GM10847 (cell line): ENCODE data around the gene FBXL7.

Experiments used
- POLR2A ChIP-seq: IDR thresholded peaks from 2 replicates; pipeline ENCODE4 v1.6.1; 2011; ENCODE audit not compliant: insufficient read length; ENCODE audit errors: extremely low read depth

FBXL7 gene

GRCh38 chr5:15643731-15644130 is 143.8 kb downstream of the FBXL7 start:
- no peak for TF ChIP-seq POLR2A

- no peak for TF ChIP-seq POLR2A
These were observed 145.6 kb downstream of the FBXL7 start for GRCh38 chr5:15645381-15646160.

GRCh38 chr5:15646371-15646770 is 146.4 kb downstream of the FBXL7 start:
- TF ChIP-seq POLR2A: no peak

DNA sequence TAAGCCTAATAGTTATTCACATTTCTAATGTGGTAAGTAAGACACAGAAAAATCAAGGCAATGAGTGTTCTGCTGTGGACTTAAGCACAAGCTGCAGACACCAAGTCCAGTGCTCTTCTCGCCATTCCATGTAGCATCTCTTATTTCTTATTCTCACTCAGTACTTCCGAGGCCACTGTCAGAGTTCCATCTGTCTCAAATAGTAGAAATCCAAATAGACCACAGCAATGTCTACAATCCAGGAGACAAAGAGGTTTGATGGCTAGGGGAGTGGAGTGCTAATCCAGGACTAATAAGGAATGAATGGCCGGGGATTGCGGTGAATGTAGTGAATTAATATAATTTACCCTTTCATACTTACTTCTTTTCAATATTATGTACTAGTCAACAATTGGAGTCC is 147.3 kb downstream of the FBXL7 start:
- no peak for TF ChIP-seq POLR2A

DNA sequence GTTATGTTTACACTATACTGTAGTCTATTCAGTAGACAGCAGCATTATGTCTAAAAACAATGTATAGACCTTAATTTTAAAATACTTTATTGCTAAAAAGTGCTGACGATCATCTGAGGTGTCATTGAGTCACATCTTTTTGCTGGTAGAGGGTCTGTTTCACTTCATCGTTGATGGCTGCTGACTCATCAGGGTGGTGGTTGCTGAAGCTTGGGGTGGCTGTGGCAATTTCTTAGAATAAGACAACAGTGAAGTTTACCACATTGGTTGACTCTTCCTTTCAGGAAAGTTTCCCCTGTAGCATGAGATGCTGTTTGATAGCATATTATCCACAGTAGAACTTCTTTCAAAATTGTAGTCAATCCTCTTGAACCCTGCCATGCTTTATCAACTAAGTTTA is 150.3 kb downstream of the FBXL7 start:
- TF ChIP-seq POLR2A: no peak

- TF ChIP-seq POLR2A: no peak
These were observed 154.8 kb downstream of the FBXL7 start for GRCh38 chr5:15654779-15655178.

DNA sequence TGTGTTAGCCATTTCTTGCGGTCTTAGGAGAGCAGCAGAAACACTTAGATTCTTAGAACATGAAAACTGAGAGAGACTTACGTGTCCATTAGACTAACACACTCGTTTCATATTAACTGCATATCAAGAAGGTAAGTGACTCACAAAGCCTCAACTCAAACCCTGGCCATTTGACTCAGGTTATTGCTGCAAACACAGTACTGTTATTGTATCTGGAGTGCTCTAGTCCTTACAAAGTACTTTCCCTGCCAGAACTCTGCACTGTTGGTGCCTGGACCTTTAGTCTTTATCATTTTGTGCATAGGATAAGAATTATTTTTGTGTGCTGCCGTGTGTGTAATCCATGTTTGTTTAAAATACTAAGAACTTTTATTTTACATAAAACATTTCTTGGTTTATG is 155.7 kb downstream of the FBXL7 start:
- TF ChIP-seq POLR2A: no peak

- no peak for TF ChIP-seq POLR2A
These were observed 165.0 kb downstream of the FBXL7 start for GRCh38 chr5:15664961-15665360.

DNA sequence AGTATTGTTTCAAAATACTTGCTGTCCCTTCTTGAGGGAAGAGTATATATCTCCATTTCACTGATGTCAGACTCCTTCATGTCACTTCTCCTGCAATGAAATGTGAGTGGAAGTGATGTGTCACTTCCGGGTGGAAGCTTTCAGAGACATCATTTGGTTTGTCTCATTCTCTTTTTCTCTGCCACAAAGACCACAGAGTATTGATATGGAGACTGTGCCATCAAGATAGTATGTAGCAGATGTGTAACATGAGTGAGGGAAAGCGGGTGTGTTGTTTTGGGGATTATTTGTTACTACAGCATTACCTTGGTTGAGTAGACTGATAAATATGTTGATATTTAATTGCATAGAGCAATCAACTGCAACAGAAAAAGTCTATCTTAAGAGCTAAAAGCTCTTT is 169.8 kb downstream of the FBXL7 start:
- no peak for TF ChIP-seq POLR2A

DNA sequence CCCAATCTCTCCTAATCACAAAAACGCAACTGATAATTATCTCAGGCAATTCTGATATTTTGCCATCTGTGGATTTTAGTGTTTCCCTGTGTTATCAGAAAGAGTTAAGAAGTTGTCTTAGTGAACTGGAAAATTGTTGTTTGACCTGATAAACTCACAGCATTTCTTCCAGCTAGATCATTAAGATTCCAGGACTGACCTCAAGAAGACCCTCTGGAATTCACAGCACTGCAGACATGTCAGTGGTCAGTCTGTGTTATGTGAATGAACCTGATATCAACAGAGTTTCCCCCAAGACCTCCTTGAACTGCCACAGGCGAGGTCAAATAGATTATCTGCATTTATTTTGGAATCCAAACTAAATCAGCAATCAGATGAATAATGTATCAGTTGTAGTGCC is 174.7 kb downstream of the FBXL7 start:
- no peak for TF ChIP-seq POLR2A

- no peak for TF ChIP-seq POLR2A
These were observed 176.6 kb downstream of the FBXL7 start for GRCh38 chr5:15676591-15676990.

GRCh38 chr5:15679161-15679560 is 179.2 kb downstream of the FBXL7 start:
- TF ChIP-seq POLR2A: no peak

- no peak for TF ChIP-seq POLR2A
These were observed 180.5 kb downstream of the FBXL7 start for GRCh38 chr5:15680455-15680854.

DNA sequence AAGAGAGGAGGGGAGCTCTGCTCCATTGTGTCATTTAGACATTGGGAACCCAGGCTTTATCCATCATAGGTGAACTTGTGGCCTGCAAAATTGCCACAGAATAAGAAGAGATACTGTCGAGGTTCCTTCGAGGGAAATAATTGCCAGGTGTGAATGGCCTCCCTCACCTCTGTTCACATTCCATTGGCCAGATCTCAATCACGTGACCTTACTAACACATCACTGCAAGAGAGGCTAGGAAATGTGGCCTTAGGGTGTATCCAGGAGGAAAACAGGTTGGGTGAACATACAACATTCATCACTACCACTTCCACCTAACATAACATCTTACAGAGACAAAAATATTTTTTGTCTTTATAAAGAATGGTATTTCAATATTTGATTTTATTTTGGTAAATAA is 182.1 kb downstream of the FBXL7 start:
- TF ChIP-seq POLR2A: no peak

DNA sequence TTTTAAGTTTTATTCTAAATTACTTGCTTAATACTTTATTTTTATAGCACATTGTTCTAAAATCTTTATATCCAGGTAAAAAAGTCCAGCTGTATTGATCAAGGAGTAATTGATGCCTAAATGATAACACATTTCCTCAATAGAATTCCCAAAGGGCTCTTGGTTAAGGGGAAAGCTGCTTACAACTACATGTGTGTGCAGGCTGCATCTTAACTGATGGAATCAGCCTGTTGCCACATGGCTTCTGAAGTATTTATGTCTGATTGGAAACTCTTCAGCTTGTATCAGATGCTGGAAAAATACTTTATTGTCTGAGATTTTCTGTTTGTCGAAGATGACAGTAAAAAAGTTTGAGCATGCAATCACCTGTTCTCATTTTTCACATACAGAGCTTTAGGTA is 182.6 kb downstream of the FBXL7 start:
- TF ChIP-seq POLR2A: no peak

GRCh38 chr5:15683332-15683731 is 183.4 kb downstream of the FBXL7 start:
- TF ChIP-seq POLR2A: no peak

GRCh38 chr5:15687401-15687800 is 187.4 kb downstream of the FBXL7 start:
- no peak for TF ChIP-seq POLR2A

DNA sequence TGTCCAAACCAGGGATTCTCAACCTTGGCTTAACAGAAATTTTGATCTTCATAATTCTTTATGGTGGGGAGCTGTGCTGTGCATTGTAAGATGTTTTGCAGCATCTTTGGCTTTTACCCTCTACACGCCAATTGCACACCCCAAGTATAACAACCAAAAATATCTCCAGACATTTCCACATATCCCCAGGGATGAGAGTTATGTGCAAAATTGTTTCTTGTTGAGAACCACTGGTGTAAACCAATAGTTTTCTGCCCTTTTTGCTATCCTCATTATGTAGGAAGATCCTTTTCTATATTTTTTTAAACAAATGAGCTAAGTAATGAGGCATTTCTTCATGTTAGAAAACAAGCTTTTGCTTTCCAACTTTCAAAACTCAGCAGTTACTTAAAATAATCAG is 189.9 kb downstream of the FBXL7 start:
- TF ChIP-seq POLR2A: no peak

DNA sequence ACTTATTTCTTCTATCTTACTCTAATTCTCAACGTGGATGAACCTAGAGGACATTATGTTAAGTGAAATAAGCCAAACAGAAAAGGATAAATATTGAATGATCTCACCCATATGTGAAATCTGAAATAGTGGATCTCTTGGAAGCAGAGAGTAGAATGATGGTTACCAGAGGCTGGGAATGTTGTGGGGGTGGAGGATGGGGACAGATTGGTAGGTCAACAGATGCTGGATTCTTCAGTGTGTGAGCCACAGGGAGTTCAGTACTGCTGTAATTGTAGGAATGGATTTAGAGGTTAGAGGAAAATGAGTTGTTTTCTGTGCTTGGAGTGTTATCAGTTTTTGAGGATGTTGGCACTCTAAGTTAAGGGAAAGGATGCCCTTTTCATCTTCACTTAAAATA is 190.6 kb downstream of the FBXL7 start:
- no peak for TF ChIP-seq POLR2A
